Stimulated activated CD4-positive, alpha-beta T cell treated with anti-CD3 and anti-CD28 coated beads, Interleukin-15, amount 100 ng/mL, for 1 hour (primary cell): ENCODE measurements around the gene FMN1.

Source experiments
- DNase-seq, 2 donors: peaks; one replicate each; pipeline ENCODE4 v3.0.0-alpha.2; 2020; ENCODE audit warnings: low read depth in 1 of 2, low spot score in 1 of 2

The FMN1 gene

DNA sequence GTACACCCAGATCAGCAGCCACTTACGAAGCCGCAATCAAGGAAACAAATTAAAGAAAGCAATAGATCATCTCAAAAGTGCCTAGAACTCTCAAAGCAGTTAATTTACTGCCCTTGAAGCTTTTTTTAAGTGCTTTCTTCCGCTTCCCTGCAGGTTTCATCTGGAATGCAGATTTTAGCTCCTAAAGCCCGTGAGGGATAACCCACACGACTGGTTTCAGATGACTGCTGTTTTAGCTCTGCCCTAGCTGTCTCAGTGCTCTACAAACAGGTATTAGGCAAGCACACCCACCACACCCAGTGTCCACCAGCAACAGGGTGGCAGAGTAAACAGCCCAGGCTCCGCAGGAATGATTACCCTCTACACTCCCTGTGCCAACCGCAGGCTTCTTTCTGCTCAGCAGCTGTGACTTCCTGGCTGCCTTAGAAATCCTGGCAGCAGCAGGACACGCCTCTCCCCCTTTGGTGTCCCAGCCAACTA is 126.0 kb downstream of the FMN1 start:
- DNase-seq: no peak

- no peak for DNase-seq
These were observed 126.5 kb downstream of the FMN1 start for GRCh38 chr15:33068007-33068481.

DNA sequence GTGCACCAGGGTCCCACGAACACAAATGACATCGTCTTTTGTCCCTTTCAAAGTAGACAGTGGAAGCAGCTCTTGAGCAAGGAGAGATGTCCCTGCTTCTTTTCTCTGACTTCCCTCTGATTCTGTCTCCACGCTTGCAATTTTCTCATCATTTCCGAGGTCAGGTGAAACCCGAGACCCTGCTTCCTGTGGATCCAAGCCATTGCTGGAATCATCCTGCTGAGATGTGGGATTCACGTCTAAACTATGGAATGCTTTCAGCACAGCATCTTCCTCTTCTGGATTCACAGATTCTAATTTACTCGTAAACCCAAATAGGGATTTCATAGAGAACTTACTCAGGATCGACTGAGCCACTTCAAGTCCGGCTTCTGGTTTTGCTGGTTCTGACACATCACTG is 127.1 kb downstream of the FMN1 start:
- DNase-seq: no peak

- DNase-seq: no peak
These were observed 127.9 kb downstream of the FMN1 start for GRCh38 chr15:33066584-33066983.

DNA sequence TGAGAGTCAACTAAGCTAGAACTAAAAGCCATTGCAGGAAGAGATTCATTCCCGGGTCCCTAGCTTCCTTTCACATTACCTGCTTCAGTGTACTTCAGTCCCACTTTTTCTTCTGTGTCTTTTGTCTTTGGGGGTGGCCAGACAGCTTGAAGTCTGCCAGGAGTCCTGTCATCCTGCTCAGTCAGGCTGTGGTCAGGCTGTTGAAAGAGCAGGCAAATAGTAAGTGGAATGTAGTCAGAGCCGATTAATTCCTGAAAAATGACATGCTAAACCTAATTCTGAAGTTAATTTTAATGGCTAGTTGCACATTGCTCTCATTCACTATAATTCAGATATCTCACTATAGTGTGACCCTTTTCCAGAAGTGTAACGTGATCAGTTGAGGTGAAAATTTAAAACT is 129.6 kb downstream of the FMN1 start:
- no peak for DNase-seq

DNA sequence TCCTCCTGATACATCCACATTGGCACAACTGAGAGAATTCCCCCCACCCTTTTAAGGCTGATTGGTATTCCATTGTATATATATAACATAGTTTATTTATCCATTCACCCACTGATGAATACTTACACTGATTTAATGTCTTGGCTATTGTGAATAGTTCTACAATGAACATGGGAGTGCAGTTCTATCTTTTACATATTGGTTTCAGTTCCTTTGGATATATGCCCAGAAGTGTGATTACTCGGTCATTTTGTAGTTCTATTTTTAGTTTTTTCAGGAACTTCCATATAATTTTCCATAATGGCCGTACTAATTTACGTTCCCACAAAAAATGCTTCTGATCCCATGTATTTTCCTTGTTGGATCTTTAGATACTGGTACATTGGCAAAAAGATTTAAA is 135.3 kb downstream of the FMN1 start:
- no peak for DNase-seq

DNA sequence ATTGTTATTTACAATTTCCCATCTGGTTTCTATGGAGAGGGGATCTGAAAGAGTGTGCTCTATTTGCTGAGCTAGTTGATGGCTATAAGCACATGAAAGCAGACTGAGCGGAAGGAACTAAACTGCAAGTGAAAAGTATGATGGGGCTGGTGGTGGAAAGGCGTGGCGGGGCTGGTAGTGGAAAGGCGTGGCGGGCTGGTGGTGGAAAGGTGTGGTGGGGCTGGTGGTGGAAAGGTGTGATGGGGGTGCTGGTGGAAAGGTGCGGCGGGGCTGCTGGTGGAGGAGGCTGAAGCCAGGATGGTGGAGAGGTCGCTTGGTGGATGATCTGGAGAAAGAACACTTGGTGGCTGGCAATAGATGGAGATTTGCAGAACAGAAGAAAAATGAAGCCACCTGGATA is 136.7 kb downstream of the FMN1 start:
- DNase-seq: no peak

GRCh38 chr15:33055962-33056361 is 138.6 kb downstream of the FMN1 start:
- DNase-seq: no peak

GRCh38 chr15:33051528-33051927 is 143.0 kb downstream of the FMN1 start:
- DNase-seq: no peak

GRCh38 chr15:33048255-33048654 is 146.3 kb downstream of the FMN1 start:
- DNase-seq: no peak

DNA sequence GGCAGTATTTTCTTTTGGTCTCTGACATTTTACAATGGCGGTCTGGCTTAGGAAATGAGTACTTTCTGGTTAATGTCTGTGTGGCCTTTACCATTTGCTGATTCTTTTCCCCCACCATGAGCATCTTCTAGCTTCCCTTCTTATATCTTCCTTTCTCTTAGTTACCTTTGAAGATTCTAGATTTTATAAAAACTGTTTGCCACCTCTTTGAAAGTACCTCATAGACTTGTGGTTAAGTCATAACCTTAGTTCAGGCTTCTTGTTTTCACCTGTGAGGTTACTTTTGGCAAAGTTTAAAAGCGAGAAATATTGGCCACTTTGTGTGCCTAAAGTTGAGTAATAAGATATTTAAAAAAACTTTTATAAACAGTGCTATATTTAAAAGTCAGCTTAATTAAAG is 147.4 kb downstream of the FMN1 start:
- no peak for DNase-seq

GRCh38 chr15:33046329-33046728 is 148.2 kb downstream of the FMN1 start:
- no peak for DNase-seq

DNA sequence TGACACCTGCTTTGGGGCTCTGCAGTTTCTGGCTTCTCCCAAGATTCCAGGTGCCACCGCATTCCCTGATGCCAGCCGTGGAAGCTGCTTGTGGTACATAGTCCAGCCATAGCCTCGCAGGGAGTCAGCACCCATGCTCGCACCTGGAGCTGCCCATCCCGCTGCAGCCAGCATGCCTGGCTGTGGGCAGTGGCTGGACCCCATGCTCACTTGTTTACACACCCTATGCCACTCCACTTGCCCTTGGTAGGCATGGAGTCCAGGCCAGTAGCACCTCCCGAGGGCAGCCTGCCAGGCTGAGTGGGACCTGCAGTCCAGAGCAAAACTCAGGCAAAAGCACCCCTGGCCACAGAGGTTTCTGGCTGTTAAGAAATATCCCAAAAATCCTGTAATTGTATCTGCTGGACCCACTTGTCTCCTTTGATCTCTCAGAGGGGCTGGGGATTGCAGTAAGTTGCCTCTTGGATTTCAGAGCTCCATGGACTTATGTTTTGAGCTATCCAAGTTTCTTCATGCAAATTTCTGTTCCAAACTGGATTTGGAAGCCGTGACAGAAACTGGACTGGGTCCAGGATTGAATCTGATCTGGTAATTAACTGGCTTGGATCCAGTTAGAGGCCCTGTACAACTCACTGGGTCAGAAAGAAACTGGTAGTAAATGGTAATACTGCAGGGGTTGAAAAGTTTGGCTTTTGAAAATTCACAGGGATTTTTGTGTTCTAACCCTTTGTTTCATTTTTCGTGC is 149.3 kb downstream of the FMN1 start:
- DNase-seq: no peak

- DNase-seq: no peak
These were observed 149.9 kb downstream of the FMN1 start for GRCh38 chr15:33044598-33044997.

DNA sequence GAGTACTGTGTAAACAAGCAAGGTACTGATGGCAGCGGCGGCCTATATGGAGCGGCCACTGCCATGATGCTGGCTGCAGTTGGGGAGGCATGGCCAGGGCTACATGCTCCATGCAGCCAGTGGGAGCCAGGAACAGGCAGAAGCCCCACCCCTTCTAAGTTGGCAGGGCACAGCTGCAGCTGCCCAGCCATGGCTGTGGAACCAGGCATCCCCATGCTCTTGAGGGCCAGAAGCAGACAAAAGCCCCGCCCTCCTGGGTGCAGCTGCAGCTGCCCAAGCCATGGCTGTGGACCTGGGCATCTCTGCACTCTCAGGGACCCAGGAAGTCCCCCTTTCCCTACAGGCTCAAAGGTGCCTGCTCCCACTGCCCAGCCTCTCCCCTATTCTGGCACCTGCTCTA is 150.9 kb downstream of the FMN1 start:
- no peak for DNase-seq

GRCh38 chr15:33040496-33040895 is 154.0 kb downstream of the FMN1 start:
- DNase-seq: no peak

DNA sequence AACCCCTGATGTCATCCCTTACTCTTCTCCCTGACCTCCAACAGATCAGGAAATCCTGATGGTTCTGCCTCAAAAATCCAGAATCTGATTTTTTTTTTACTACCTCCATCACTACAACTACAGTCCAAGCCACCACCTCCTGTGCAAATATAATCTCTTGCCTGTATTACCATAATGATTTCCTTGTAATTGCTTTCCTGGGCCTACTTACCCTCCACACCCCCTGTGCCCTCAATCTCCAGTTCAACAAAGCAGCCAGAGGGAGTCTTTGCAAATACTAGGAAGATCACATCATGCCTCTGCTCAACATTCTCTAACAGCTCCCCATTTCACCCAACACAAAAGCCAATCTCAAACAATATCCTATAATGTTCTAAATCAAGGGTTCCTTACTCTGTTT is 159.9 kb downstream of the FMN1 start:
- DNase-seq: no peak

GRCh38 chr15:33032053-33032452 is 162.5 kb downstream of the FMN1 start:
- no peak for DNase-seq

- no peak for DNase-seq
These were observed 163.1 kb downstream of the FMN1 start for GRCh38 chr15:33031324-33031821.

- no peak for DNase-seq
These were observed 164.2 kb downstream of the FMN1 start for GRCh38 chr15:33030315-33030714.

DNA sequence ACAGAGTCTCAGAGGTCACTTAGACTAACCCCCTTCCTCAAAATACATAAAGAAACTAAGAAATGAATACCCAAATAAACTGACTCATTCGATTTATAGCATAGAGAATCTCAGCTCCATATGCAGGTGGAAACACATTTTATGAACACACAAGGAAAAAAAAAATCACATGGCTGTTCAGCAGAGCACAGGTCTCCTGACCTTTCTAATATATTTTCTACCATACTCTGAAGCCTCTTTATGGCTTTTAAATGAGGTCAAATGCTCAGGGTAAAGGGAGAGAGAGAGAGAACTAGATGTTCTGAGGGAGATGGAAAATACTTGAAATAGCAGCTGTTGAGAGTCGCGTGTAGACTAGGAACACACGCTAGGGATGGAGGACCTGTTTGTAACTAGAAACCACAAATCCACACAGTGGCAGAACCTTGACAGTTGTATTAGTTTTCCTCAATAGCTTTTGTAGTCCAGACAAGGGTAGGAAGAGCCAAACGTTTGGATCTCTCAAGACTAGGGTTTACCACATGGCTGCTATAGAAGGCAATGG is 165.3 kb downstream of the FMN1 start:
- DNase-seq: no peak

- no peak for DNase-seq
These were observed 166.0 kb downstream of the FMN1 start for GRCh38 chr15:33028495-33028894.
